HepG2 (cell line): ENCODE measurements around the gene ATG7.

Experiments used
- CEBPG ChIP-seq: IDR thresholded peaks from 2 replicates; pipeline ENCODE4 v1.6.1; 2016
- CTCF ChIP-seq: sonication (generic); formaldehyde crosslinking; IDR thresholded peaks from 2 replicates; pipeline ENCODE4 v1.5.0; 2020; ENCODE audit warnings: mild to moderate bottlenecking, missing genetic modification reagents, moderate library complexity
- IKZF1 ChIP-seq: fragments of 450-650 bp; IDR thresholded peaks from 2 replicates; pipeline ENCODE4 v1.7.1; 2016
- KDM1A ChIP-seq: IDR thresholded peaks from 2 replicates; pipeline ENCODE4 v1.6.1; 2016; ENCODE audit warnings: missing compliant biosample characterization
- MAX ChIP-seq: IDR thresholded peaks from 2 replicates; pipeline ENCODE4 v1.6.1; 2012; ENCODE audit warnings: inconsistent platforms
- SP1 ChIP-seq, 2 experiments: fragments of 450-650 bp in 1 of 2; sonication (generic) in 1 of 2; formaldehyde crosslinking in 1 of 2; IDR thresholded peaks; 2 replicates each; pipeline versions ENCODE4 v1.4.0 to v1.6.1; 2016 to 2020; ENCODE audit warnings: missing genetic modification reagents in 1 of 2
- TAF1 ChIP-seq: sonication (generic); formaldehyde crosslinking; IDR thresholded peaks from 2 replicates; pipeline ENCODE4 v1.4.0; 2020; ENCODE audit warnings: missing genetic modification reagents
- TCF7L2 ChIP-seq: IDR thresholded peaks from 2 replicates; pipeline ENCODE4 v1.6.1; 2011; ENCODE audit warnings: mild to moderate bottlenecking, low read depth, low read length, moderate library complexity
- ZNF407 ChIP-seq: sonication (generic); formaldehyde crosslinking; IDR thresholded peaks from one replicate; pipeline ENCODE4 v1.5.1; 2020; ENCODE audit warnings: mild to moderate bottlenecking, missing genetic modification reagents; ENCODE audit errors: not compliant biosample characterization
- ZNF557 ChIP-seq: sonication (generic); formaldehyde crosslinking; IDR thresholded peaks from 2 replicates; pipeline ENCODE4 v1.4.0; 2020; ENCODE audit warnings: missing genetic modification reagents
- ZNF792 ChIP-seq: IDR thresholded peaks from 2 replicates; pipeline ENCODE4 v1.6.1; 2016

- TF ChIP-seq CTCF (CRISPR knock-in tag), result no peak
- TF ChIP-seq CEBPG, result no peak
- TF ChIP-seq IKZF1, result no peak
- no peak for TF ChIP-seq TCF7L2
- TF ChIP-seq KDM1A (CRISPR knock-in tag), result no peak
- TF ChIP-seq ZNF792 (CRISPR knock-in tag), result no peak
- no peak for TF ChIP-seq SP1 (IDR thresholded peaks at IDR 0.05)
- no peak for TF ChIP-seq SP1 (CRISPR knock-in tag; IDR thresholded peaks at IDR 0.05)
- no peak for TF ChIP-seq ZNF407
- TF ChIP-seq MAX, result no peak
- TF ChIP-seq TAF1, result no peak
- no peak for TF ChIP-seq ZNF557 (CRISPR knock-in tag)
These were observed 271.8 kb downstream of the ATG7 start for GRCh38 chr3:11543948-11544387.
